HL-60 (cell line): Measurements from ENCODE around the gene PMEPA1.

Source experiments
- DNase-seq, 2 experiments: peaks; one replicate each; pipeline ENCODE4 v3.0.0-alpha.2; 2010 to 2020; ENCODE audit warnings: low read depth in 1 of 2, low spot score in 1 of 2
- H3K27ac ChIP-seq: fragments of 250-450 bp; sonication (Bioruptor Pico); replicated peaks from 2 replicates; pipeline ENCODE4 v1.5.1; 2020; ENCODE audit warnings: mild to moderate bottlenecking, moderate library complexity
- H3K27me3 ChIP-seq: fragments of 250-450 bp; sonication (Bioruptor Pico); 2 replicates; pipeline ENCODE4 v1.5.1; 2021; ENCODE audit warnings: mild to moderate bottlenecking, moderate library complexity; ENCODE audit not compliant: insufficient read depth, poor library complexity, severe bottlenecking
- H3K4me3 ChIP-seq: replicated peaks from 2 replicates; pipeline ENCODE4 v1.5.1; 2011; ENCODE audit warnings: mild to moderate bottlenecking, control low read depth, low read length; ENCODE audit not compliant: insufficient read depth
- GABPA ChIP-seq: IDR thresholded peaks from 2 replicates; pipeline ENCODE4 v1.6.1; 2012; ENCODE audit warnings: low read depth
- POLR2AphosphoS5 ChIP-seq: IDR thresholded peaks from 2 replicates; pipeline ENCODE4 v1.6.1; 2012; ENCODE audit warnings: low read depth
- SPI1 ChIP-seq: IDR thresholded peaks from 2 replicates; pipeline ENCODE4 v1.6.1; 2012; ENCODE audit warnings: low read depth, mild to moderate bottlenecking, borderline replicate concordance
- TF ChIP-seq, protein P1 (sequence below): IDR thresholded peaks from one replicate; pipeline ENCODE4 v1.5.1; 2011; ENCODE audit warnings: low read length, control low read depth, inconsistent platforms; ENCODE audit not compliant: insufficient read depth
- TF ChIP-seq, protein P2 (sequence below): IDR thresholded peaks from 2 replicates; pipeline ENCODE4 v1.6.1; 2012; ENCODE audit warnings: low read depth; ENCODE audit not compliant: insufficient replicate concordance

PMEPA1 gene

DNA sequence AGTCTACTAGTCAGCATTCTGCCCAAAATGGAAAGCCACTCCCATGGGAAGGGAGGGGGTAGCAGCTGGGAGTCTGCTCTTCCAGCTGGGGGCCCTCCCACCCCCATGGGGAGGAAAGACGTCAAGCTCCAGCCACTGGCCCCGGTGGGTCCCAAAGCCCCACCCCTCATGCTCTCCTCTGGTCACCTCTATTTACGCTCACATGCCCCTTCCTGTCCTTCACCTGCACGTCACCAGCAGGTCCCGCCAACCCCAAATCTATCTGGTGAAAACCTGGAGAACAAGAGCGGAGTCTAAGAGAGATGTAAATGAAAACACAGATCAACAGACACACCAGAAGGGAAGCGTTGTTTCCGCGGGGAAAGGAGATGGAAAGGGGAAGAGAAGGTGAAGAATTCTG, 59.5 kb downstream of the PMEPA1 start:
- no peak overlapping the region for H3K4me3 ChIP-seq
- no peak for DNase-seq
- no peak overlapping the region for H3K27ac ChIP-seq
- peaks cover 8% of the 10 kb centered on the region for H3K27me3 ChIP-seq
- TF ChIP-seq, protein P1, sequence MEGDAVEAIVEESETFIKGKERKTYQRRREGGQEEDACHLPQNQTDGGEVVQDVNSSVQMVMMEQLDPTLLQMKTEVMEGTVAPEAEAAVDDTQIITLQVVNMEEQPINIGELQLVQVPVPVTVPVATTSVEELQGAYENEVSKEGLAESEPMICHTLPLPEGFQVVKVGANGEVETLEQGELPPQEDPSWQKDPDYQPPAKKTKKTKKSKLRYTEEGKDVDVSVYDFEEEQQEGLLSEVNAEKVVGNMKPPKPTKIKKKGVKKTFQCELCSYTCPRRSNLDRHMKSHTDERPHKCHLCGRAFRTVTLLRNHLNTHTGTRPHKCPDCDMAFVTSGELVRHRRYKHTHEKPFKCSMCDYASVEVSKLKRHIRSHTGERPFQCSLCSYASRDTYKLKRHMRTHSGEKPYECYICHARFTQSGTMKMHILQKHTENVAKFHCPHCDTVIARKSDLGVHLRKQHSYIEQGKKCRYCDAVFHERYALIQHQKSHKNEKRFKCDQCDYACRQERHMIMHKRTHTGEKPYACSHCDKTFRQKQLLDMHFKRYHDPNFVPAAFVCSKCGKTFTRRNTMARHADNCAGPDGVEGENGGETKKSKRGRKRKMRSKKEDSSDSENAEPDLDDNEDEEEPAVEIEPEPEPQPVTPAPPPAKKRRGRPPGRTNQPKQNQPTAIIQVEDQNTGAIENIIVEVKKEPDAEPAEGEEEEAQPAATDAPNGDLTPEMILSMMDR = no peak
- no peak for TF ChIP-seq POLR2AphosphoS5

DNA sequence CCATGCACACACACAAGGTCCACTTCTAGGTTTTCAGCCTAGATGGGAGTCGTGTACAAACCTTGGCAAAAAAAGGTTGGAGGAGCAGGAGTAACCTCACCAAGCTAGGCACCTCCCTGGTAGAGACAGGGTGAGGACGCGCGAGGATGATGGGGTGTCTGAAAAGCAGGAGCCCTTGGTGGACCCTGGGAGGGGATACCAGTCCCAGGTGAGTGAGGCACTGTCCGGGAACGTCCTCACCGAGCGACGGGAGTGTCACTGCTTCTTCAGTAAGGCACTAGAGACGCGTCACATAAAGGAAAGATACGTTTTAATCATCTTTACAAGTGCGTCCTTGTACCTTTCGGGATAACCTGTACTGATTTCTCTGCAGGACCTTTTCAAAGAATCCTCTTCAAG, 60.2 kb downstream of the PMEPA1 start:
- Histone ChIP-seq H3K27me3 (peaks cover 8% of the 10 kb centered on the region), H3K4me3 (no peak overlapping the region), H3K27ac (no peak overlapping the region)
- TF ChIP-seq, protein P2, sequence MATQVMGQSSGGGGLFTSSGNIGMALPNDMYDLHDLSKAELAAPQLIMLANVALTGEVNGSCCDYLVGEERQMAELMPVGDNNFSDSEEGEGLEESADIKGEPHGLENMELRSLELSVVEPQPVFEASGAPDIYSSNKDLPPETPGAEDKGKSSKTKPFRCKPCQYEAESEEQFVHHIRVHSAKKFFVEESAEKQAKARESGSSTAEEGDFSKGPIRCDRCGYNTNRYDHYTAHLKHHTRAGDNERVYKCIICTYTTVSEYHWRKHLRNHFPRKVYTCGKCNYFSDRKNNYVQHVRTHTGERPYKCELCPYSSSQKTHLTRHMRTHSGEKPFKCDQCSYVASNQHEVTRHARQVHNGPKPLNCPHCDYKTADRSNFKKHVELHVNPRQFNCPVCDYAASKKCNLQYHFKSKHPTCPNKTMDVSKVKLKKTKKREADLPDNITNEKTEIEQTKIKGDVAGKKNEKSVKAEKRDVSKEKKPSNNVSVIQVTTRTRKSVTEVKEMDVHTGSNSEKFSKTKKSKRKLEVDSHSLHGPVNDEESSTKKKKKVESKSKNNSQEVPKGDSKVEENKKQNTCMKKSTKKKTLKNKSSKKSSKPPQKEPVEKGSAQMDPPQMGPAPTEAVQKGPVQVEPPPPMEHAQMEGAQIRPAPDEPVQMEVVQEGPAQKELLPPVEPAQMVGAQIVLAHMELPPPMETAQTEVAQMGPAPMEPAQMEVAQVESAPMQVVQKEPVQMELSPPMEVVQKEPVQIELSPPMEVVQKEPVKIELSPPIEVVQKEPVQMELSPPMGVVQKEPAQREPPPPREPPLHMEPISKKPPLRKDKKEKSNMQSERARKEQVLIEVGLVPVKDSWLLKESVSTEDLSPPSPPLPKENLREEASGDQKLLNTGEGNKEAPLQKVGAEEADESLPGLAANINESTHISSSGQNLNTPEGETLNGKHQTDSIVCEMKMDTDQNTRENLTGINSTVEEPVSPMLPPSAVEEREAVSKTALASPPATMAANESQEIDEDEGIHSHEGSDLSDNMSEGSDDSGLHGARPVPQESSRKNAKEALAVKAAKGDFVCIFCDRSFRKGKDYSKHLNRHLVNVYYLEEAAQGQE = no peak
- TF ChIP-seq GABPA = no peak
- TF ChIP-seq SPI1 = no peak
- TF ChIP-seq, protein P1 = no peak
- TF ChIP-seq POLR2AphosphoS5 = no peak
- no peak for DNase-seq

DNA sequence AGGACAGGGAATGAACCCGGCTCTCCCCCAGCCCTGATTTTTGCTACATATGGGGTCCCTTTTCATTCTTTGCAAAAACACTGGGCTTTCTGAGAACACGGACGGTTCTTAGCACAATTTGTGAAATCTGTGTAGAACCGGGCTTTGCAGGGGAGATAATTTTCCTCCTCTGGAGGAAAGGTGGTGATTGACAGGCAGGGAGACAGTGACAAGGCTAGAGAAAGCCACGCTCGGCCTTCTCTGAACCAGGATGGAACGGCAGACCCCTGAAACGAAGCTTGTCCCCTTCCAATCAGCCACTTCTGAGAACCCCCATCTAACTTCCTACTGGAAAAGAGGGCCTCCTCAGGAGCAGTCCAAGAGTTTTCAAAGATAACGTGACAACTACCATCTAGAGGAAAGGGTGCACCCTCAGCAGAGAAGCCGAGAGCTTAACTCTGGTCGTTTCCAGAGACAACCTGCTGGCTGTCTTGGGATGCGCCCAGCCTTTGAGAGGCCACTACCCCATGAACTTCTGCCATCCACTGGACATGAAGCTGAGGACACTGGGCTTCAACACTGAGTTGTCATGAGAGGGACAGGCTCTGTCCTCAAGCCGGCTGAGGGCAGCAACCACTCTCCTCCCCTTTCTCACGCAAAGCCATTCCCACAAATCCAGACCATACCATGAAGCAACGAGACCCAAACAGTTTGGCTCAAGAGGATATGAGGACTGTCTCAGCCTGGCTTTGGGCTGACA, 60.8 kb downstream of the PMEPA1 start:
- no peak overlapping the region for H3K4me3 ChIP-seq
- no peak overlapping the region for H3K27ac ChIP-seq
- TF ChIP-seq, protein P1 = no peak
- TF ChIP-seq POLR2AphosphoS5 (no peak), SPI1 (no peak), GABPA (no peak)
- TF ChIP-seq, protein P2 = no peak
- DNase-seq = no peak
- peaks cover 8% of the 10 kb centered on the region for H3K27me3 ChIP-seq
